GM12872 (cell line): Measurements from ENCODE around the gene PPFIA3.
A peak's percentile ranks its signal among the peaks of the same experiment; 100 is the strongest.

Experiments
- CTCF ChIP-seq: IDR thresholded peaks from 3 replicates; pipeline ENCODE4 v1.5.1; 2011; ENCODE audit warnings: low read depth, mild to moderate bottlenecking, low read length, moderate library complexity; ENCODE audit not compliant: insufficient read depth

The PPFIA3 gene

DNA sequence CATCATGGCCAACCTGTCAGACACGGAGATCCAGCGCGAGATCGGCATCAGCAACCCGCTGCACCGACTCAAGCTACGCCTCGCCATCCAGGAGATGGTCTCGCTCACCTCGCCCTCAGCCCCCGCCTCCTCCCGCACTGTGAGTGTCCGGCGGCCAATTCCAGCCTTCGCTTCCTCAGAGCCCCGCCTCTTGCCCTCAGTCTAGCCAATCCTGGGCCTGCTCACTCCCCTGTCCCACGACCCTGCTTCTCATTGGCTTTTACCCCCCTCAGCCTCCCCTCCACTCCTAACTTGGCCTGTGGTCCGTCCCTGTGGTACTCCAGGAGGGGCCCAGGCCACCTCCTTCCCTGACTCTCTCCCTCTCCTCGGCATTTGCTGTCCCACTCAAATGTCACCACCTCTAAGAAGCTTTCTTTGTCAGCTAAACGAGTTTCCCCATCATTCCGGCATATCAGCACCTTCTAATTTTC, 23.6 kb downstream of the PPFIA3 start:
- TF ChIP-seq CTCF, result no peak

- TF ChIP-seq CTCF, result peak; percentile 88
Observed at GRCh38 chr19:49145573-49146407, 26.4 kb downstream of the PPFIA3 start.

DNA sequence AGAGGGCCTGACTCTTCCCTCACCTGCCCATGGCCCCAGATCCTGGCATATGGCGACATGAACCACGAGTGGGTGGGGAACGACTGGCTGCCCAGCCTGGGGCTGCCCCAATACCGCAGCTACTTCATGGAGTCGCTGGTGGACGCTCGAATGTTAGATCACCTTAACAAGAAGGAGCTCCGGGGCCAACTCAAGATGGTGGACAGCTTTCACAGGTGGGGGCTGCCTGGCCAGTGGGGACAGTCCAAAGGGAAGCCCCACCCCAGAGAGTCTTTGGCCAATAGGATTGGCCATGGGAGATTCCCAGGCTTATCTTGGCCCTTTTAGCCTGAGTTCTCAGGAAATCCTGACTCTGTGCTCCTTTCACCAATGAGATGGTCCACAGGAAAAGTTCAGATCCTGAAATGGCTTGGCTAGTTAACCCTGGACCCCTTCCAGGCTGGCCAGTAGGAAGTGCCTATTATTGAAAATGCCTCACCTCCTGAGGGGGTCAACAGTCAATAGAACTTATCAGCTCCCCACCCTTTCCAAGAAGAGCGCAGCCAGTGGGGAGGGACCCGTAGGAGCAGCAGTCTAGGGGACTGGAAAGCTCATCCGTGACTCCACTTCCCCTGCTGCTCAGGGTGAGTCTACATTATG, 28.8 kb downstream of the PPFIA3 start:
- no peak for TF ChIP-seq CTCF

DNA sequence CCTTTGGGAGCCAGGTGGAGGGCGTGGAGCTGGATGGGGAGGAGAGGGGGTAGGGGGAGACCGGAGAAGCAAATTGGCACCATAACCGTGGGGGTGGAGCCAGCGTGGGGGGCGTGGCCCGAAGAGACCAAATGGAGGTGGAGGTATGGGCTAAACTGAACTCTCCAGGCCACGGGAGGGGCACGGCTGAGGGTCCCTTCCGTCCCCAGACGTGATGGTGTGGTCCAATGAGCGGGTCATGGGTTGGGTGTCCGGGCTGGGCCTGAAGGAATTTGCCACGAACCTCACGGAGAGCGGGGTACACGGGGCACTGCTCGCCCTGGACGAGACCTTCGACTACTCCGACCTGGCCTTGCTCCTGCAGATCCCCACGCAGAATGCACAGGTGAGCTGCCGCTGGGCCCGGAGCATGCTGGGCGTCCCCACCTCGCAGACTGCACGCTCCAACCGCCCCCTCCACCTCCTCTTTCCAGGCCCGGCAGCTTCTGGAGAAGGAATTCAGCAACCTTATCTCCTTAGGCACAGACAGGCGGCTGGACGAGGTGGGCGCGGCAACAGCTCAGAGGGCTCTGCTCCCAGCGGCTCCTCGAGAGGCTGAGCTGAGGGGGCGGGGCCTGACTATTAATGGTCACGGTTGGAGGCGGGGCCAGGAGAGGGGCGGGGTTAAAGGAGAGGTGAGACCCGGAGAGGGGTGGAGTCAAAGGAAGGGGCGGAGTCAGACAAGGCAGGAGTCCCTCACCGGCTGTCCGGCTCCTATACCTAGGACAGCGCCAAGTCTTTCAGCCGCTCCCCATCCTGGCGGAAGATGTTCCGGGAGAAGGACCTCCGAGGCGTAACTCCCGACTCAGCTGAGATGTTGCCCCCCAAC, 29.7 kb downstream of the PPFIA3 start:
- TF ChIP-seq CTCF, result no peak

GRCh38 chr19:49149652-49150105, 30.3 kb downstream of the PPFIA3 start:
- TF ChIP-seq CTCF, result no peak

GRCh38 chr19:49150106-49150943, 31.0 kb downstream of the PPFIA3 start:
- no peak for TF ChIP-seq CTCF
